ENCODE results near the gene CDNF.
"Not testable (repeated sequence)": the region's sequence is repeated elsewhere in the genome, so short reads cannot be mapped to it uniquely, and the experiment has no call there.

Gene CDNF

GRCh38 chr10:14838582-14839304 is 906 bp upstream of the CDNF start:
- peak; percentile 8 for DNase-seq

DNA sequence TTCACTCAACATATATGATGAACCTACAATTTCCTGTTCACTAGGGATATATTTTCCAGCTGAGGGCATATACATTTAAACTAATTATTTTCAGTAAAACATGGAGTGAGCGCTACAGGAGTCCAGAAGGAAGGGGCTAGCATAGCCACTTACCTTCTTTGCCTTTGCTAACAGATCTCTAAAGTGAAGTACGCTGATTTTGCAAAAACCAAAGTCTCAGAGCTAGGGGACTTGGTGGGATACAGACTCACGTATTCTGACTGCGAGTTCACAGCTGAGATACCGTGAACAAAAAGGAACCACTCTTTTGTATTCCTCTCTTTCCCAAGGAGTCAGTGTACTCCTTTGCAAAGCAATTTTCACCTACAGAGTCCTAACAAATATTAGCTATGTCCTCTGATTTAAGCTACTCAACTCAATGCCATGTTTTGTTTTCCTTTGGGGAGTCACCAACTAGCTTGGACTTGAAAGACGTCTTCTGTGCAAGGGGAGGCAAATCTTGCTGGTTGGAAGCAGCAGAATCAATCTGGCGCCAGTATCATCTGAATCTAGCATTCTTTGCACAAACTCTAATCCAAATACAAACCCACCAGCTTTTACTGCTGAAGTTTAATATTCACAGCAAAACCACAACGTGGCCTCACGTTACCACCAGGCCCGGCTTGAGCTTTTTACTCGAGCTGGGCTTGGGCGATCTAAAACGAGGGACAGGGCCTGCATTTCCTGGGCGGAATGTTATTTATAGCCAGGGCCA is 657 bp downstream of the CDNF start:
- DNase-seq: no peak

DNA sequence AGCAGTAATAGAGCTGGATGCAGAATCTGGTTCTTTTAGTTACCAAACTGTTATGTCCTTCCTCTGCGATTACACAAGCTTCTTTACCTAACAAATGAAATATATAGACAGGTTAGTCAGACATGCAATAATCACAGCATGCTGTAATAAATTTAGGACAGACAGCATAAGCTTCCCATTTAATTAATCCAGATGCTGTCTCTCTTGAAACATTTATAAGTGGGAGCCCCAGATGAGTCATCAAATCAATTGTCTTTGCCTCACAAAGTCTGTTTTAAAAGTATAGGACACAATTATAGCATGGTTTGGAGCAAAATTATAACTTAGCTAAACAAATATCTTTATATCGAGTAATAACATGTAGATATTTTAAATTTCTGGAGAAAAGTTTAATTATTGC is 1.6 kb downstream of the CDNF start:
- DNase-seq: no peak

DNA sequence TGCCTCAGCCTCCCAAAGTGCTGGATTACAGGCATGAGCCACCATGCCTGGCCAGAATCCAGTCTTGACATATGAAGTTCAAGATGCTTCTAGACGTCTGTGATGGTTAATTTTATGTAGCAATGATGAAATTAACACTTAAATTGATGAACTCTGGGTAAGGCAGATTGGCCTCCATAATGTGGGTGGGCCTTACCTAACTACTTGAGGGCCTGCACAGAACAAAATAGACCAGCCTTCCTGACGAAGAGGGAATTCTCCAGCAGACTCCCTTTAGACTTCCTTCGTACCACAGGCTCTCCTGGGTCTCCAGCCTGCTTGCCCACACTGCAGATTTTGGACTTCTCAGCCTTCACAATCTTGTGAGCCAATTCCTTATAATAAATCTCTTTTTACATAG is 4.7 kb downstream of the CDNF start:
- DNase-seq: no peak

GRCh38 chr10:14826076-14826829 is 11.6 kb downstream of the CDNF start:
- no peak for DNase-seq

DNA sequence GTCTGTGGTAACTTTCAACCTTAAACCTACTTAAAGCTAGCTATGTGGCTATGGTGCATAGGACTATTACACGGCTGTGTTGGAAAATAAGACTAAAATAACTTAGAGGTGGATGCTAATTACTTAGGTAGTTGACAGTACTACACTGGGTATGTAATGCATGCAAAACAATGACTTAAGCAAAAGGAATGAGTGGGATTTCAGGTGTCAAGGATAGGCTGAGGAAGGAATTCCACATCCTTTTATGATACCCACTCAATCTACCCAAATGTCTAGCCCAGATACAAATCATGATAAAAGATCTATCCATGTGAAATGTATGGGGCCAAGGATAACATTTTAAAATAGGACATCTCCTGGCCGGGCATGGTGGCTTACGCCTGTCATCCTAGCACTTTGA is 13.9 kb downstream of the CDNF start:
- no peak for DNase-seq

DNA sequence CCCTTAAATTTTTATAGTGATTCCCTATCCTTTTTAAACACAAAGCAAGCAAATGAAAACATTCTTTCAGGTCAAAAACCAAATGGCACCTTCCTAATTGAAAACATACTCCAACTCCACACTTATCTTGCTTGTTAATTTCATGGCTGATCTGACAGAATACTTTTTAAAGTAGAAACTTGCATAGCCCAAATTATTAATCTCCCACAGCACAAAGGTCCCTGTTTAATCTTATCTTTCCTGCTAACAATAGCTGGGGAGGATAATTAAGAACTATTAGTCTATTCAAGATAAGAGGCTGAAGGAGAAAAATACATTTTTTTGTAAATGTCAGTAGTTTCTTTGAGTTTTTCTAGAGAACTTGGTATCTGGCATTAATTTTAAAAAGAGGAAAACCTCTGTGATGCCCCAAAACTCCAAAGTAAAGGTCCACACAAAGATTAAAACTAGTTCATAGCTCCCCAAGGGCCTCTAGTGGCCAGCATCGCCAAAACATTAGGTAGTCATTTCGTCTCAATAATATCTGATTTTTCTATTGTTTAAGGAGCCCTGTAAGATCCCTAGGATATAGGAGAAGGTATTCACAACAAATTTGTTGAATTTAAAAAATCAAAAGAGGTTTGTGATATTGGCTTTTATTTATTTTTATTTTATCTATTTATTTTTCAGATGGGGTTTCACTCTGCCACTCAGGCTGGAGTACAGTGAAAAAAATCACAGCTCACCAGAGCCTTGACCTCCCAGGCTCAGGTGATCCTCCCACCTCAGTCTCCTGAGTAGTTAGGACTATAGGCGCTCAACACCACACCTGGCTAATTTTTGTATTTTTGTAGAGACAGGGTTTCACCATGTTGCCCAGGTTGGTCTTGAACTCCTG is 14.7 kb downstream of the CDNF start:
- peak; percentile 45 for DNase-seq

DNA sequence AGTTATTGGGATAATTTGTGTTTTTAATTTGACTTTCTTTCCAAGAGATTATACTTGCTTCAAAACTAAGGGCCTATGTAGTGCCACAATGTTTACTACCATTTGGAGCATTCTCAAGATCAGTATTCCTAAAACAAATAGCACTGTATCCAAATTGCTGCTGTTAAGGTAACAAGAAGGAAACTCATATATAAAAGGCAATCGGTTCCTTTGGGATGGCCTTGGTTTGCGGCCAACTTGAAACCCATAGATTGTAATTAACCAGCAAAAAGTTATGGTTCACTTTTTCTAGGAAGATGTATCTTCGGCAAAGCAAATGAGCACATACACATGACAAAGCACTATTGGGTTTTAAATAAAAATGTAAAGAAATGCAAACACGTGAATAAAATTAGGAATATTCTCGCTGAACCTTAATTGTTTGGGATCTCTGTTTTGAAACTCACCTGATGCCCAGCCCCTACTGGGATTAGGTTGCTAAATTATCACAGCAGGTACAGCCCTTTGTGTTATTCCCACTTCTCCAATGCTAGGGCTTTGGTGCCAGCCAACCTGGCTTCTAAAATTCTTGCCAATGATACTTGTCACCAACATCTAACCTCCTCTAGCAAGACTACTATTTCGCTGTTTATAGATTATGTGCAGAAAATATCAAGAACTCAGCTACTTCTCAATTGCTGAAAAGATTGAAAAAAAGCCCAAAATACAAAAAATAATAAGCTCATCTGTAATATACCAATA is 16.0 kb downstream of the CDNF start:
- DNase-seq: no peak

DNA sequence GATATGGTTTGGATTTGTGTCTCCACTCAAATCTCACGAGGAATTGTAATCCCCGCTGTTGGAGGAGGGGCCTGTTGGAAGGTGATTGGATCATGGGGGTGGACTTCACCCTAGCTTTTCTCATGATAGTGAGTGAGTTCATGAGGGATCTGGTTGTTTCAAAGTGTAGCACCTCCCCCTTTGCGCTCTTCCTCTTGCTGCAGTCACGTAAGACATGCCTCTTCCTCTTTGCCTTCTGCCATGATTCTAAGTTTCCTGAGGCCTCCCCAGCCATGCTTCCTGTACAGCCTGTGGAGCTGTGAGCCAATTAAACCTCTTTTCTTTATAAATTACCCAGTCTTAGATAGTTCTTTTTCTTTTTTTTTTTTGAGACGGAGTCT is 17.1 kb downstream of the CDNF start:
- no peak for DNase-seq

- DNase-seq: no peak
Observed at GRCh38 chr10:14820010-14820774, 17.6 kb downstream of the CDNF start.

DNA sequence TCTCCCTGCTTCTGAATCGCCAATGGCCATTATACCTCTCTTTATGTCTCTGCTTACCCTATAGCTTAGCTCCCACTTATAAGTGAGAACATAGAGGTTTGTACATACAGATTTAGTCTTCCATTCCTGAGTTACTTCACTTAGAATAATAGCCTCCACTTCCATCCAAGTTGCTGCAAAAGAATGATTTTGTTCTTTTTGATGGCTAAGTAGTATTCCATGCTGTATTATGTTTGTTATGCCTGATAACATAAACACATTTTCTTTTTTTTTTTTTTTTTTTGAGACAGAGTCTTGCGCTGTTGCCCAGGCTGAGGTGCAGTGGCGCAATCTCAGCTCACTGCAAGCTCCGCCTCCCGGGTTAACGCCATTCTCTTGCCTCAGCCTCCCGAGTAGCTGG is 21.1 kb downstream of the CDNF start:
- DNase-seq: not testable (repeated sequence)

DNA sequence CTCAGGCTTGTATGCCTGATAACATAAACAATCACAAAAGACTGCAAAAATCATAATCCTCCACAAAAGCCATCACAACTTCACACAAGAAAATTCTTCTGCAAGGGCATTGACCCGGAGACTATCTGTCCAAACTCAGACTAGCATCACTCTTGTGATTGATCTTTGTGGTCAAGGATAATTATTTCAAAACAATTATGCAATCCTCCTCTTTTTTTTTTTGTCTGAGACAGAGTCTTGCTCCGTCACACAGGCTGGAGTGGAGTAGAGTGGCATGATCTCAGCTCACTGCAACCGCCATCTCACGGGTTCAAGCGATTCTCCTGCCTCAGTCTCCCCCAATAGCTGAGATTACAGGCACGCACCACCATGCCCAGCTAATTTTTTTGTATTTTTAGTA is 22.2 kb downstream of the CDNF start:
- no peak for DNase-seq

GRCh38 chr10:14812271-14812670 is 25.6 kb downstream of the CDNF start:
- DNase-seq: peak; percentile 10

DNA sequence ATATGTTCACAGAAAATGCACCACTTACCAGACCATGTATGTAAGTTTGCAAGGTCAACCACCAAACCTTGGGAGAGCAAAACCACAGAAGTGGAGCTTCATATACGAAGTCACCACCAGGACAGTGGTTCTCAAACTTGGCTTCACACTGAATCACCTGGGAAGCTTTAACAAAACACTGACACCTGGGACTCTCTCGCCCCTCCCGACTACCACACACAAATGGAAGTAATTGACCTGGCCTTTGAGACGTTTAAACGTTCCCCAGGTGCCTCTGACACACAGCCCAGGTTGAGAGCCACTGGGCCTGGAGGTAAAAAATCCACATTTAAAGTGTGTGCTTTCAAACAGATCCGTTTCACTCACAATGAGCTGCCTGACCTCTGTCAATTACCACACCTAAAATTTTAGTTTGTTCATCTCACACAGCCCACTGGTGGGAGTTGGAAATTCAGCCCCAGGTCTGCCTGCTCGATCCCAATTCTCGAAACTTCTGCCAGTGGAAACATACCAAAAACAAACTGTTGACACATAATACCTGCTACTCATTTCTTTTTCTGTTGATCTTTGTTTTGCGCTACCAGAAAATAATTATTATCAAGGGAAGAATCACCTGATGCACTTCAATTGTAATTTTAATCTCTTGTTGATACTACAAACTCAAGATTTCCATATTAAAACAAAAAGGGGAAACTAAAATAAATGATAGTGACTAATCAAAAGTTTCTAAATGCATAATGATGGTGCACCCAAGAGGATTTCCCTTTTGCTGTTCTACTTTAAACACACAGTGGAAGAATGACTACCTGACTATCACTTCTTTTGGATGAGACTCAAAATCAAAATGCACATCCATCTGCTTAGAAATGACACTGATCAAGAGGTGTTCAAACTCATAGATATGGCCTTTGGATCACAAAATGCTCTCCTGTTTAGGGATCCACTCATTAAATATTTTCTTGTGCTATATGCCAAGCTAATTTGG is 26.6 kb downstream of the CDNF start:
- no peak for DNase-seq

- no peak for DNase-seq
Observed at GRCh38 chr10:14806318-14806717, 31.5 kb downstream of the CDNF start.

DNA sequence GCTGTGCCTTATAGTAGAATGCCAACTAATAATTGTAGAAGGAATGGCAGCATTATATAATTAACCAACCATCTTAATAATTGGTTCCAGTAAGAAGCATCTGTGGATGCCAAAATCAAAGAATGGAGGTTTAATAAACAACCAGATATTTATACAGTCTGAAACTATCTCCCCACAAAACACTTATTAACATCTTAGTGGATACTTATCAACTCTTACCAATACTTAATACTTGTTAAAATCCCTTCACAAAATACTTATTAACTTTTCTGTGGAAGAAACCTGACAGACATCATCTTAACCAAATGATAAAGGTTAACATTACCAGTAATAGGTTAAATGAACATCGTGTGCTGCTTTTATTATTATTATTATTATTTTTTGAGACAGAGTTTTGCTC is 34.0 kb downstream of the CDNF start:
- DNase-seq: no peak

GRCh38 chr10:14801723-14802122 is 36.1 kb downstream of the CDNF start:
- DNase-seq: no peak

GRCh38 chr10:14800397-14800796 is 37.4 kb downstream of the CDNF start:
- no peak for DNase-seq

GRCh38 chr10:14798636-14799035 is 39.2 kb downstream of the CDNF start:
- DNase-seq: no peak

- no peak for DNase-seq
Observed at GRCh38 chr10:14787938-14788337, 49.9 kb downstream of the CDNF start.

Data from activated CD4-positive, alpha-beta T cell treated with anti-CD3 and anti-CD28 coated beads, Interleukin-2, amount 50 U/mL, for 16 hours (primary cell).